Measurements from ENCODE around the gene NAA15.
"Not testable (repeated sequence)": the region's sequence is repeated elsewhere in the genome, so short reads cannot be mapped to it uniquely, and the experiment has no call there.

Gene NAA15

DNA sequence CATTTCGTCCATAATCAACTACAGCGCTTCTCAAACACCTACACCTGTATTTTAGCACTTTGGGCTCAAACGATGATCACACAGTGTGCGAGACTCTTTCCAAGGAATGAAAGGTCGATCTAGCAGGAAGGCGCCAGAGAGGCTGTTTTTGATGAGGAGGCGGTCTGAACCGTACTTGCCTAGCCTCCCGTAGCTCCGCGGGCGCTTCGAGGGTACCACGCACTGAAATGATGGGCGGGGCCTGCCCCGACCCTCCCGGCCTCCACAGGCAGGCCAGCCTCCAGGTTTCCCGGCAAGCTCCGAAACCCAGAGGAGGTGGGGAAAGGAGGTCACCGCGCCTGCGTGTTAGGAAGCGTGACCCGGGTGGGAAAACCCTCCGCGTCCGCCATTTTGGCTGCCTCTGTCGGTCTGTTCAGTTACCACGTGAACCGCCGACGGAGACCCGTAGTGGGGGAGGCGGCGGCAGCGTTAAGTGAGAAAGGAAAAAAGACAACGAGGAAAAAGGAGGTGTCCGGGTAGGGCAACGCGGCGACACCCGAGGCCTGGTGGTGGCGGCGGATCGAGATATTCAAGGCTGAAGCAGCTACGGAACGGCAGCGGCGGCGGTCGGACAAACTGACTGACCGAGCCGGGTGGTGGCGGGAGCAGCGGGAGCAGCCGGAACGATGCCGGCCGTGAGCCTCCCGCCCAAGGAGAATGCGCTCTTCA lies at the start of gene NAA15:
Gene NAA15 (plus strand): TSS at position 393 of the 708 bp plus-strand sequence. CDS start 273 bp downstream, at position 666.
- peak; percentile 80 to 98 (median 97) for DNase-seq

- DNase-seq, result no peak
Observed at GRCh38 chr4:139253046-139253445, 48.3 kb upstream of the NAA15 start.

DNA sequence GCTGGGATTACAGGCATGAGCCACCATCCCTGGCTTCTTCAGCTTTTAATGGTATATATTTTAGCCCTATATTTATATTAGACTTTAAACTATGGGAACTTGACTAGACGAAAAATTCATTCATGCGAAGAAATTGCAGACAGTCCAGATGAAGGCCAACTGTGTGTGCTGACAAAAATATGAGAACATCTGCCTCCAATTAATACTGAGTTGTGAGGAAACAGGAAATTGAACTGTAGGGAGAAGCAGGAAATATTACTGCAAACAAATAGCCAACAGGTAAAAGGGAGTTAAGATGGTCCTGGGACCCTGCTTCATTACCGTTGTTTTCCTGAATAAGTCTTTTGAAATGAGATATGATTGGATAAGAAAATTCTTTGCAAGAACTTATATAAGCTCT lies 47.6 kb upstream of the NAA15 start:
- no peak for DNase-seq

- DNase-seq, result not testable (repeated sequence)
Observed at GRCh38 chr4:139255581-139255980, 45.7 kb upstream of the NAA15 start.

DNA sequence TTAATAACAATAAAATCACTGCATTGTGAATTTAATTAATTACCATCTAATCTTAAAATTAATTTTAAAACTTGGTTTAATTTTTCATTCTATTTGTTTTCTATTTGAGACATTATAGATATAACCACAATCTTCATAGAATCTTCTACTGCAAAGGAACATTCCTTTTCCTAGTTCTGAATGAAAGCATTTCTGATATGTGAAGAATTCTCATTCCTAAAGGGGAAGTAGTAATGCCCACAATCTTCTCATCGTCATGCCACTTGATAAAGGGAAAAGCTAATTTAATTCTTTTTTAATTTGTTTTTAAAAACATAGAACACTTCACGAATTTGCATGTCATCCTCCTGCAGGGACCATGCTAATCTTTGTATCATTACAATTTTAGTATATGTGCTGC lies 45.0 kb upstream of the NAA15 start:
- no peak for DNase-seq

DNA sequence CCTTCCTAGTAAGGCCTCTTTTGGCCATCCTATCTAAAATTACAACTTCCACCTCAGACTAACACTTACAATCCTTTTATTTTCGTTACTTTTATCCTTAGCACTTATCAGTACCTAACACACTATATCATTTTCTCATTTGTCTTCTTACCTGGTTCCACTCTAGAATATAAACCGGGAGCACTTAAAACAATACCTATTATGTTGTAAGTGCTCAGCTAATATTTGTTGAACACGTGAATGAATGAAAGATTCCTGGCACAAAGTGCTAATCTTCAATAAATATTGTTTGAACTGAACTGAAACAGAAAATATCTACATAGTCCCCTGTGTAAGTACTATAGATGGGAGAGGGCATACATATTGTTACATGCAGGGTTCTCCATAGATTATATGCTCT lies 35.7 kb upstream of the NAA15 start:
- no peak for DNase-seq

DNA sequence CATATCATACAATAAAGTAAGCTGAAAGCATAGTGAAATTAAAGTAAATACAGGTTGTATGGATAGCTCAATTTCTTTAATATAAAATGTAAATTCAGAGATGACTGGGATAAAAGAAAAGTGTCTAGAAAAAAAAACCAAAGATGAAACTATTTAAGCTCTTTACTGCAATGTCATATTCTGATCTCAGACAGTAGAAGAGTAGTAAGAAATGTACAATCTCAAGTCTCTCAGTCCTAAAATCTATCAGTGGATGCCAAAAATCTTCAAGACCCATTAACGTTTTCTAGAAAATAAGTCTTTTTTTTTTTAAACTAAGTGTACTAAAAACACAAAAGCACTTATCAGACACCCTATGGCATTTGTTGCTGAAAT lies 35.1 kb upstream of the NAA15 start:
- no peak for DNase-seq

DNA sequence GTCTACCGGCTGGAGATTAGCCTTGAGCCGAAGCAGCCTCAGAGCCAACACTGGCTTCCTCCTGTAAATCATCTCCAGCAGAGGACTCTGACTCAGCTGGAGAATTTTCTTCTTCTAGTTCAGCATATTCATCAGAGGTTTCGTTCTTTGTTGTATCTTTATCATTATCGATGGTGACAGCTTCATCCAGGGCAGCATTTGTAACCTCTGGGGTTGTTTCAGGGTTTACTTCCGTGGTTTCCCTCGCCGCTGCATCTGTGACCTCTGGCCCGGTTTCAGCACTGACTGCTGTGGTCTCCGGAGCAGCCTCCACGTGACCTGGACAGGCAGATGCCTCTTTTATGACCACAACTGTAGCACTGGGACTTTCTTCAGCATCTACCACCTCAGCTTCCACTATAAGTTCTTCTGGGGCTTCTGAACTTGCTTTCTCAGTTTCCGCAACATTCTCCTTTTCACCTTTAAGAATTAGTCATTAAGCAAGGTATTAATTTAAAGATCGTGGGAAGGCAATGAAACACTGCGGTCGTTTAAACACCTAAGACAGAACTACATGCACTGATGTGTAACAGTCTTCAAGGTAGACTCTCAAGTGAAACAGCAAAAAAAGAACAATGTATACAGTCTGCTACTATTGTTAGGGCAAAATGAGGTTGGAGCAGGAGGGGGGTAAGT lies 34.6 kb upstream of the NAA15 start:
- peak in 39 of 56 donors; percentile 2 to 46 (median 10) for DNase-seq

DNA sequence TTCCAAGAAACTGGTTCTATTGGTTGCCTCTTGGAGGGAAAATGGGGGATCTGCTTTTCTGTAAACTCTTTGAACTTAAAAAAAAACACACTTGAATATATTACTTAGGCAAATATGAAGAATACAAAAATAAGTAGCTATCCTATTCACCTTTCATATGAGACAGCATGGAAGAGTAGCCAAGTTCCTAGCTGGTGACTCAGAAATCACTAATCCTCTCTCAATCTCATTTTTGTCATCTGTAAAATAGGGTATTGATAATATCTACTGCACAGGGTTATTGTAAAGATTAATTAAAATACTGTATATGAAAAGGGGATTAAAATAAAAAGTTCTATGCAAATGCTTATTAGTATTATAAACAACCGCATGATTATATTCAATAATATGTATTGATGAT lies 34.0 kb upstream of the NAA15 start:
- no peak for DNase-seq

GRCh38 chr4:139273835-139274234 lies 27.5 kb upstream of the NAA15 start:
- DNase-seq, result no peak

DNA sequence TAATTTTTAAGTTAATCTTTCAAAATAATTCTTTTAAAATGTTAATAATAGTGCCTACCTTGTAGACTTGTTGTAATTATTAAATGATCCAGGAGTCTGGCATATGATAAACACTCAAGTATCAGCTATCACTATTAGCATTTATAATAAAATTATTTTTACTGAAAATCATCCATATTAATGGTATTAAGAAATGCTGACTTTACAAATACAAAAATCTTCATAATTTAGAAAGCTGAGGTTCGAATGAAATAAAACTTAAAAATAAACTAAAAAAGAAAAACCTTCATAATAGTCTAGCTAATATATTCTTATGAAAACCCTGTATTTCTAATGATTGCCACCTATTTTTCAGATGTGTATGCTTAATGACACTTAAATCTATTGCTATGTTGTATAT lies 26.5 kb upstream of the NAA15 start:
- no peak for DNase-seq

GRCh38 chr4:139275281-139275735 lies 26.0 kb upstream of the NAA15 start:
- DNase-seq, result peak in 5 of 56 donors; percentile 1 to 32 (median 16)

DNA sequence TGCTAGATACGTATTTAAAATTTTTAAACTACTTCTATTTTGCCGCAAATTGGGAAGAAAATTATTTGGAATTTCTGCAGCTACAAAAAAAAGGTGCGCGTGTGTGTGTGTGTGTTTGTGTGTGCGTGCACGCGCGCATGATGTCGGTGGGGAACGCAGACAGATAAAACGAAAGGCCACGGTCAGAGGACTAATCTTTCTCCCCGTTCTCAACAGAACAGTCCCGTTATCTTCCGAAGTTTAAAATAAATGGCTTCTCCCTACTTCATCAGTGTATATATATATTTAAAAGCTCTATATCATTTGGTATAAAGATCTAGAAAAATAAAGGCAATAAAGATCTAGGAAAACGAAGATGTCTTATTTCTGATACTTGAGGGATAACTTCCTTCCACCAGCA lies 22.8 kb upstream of the NAA15 start:
- DNase-seq, result no peak

DNA sequence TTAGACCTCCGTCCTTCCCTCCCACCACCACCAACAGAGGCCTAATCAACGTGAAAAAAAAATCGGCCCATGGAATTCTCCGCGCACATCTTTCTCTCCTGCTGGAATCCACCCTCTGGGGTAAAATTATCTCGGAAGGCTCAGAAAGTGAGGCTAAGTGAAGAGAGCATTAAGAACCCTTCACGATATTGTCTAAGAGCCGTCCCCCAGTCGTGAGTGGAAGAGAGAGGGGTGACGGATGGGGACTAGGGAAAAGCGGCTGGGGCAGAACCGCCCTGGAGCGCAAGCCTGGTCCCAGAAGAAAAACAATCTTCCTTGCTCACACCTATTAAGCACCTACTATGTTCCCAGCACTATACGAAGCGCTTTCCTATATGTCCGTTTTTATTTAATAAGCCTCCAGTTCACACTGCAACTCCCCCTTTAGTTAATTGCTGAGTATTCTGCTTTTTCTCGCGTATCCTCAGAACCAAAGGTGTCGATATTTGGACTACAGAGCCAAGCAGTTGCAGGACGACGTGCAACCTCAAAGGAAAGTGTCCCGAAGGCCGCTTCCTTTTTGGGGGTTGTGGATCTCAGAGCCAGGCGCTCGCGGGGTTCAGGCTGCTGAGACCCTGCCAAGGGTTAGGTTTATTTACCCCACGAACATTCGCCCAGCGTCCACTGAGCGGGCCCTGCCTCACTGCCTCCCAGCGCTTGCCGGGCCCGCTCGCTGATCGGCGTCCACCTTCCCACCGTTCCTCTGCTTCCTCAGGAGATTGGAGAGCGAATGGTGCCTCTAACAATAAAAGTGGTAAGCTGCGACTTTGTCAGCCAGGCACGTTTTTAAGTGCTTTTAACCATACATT lies 22.2 kb upstream of the NAA15 start:
- no peak for DNase-seq

DNA sequence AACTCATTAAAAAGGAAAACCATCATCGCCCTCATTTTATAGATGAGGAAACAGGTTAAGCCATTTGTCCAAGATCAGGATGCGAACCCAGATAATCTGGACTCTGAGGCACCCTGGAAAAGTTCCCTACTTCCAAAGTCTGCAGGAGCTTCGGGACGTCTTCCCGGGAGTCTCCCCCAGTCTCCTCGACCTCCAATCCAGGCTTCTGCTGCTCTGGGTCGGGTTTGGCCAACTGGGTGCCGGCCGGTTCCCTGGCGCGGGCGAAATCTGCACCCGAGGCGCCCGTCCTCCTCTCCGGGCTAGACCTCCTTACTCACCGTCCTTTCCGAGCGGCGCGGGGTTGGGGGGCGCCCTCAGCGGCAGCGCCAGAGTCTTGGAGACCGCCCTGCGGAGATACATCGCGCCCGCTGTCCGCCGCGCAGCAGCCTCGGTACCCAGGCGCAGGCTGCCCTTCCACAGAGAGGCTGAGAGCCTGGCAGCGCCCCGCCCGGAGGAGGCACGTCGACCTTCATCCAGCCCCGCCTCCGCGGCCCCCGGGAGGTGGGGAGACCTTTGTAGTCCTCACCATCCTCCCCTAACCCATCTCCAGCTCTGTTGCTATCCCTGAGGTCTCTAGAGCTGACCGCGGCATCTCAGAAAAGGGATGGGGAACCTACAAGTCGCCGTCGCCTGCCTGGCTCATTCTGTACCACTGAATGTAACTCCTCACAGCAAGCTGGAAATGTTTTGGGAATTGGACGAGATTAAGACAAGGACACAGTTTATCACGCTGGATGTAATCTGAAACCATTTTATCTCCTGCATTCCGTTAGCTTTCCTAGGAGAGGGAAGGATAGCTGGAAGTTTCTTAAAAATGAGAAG lies 21.3 kb upstream of the NAA15 start, which contains the start of gene MGARP:
Gene MGARP (minus strand): TSS at position 466 of the 861 bp plus-strand sequence. CDS start 67 bp downstream, at position 399.
- peak in 25 of 56 donors; percentile 0 to 42 (median 11) for DNase-seq

GRCh38 chr4:139282065-139282720 lies 19.1 kb upstream of the NAA15 start:
- DNase-seq, result no peak

DNA sequence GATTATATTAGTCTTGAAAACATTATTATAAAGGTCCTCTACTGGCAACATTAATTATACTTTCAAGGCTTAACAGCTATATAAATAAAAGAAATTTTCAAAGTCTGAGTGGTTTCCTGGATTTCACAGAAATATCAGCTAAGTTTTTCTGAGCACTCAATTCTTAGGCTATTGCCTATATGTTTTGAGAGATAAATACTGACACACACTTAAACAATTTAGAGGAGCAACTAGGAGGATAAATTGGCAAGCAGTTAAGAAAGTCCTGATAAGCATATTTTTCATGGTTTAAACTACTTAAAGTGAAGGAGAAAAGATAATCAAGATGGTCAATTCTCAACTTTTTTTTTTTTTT lies 18.6 kb upstream of the NAA15 start:
- DNase-seq, result no peak

GRCh38 chr4:139286186-139286698 lies 15.1 kb upstream of the NAA15 start:
- DNase-seq, result no peak

GRCh38 chr4:139295206-139295941 lies 5.9 kb upstream of the NAA15 start:
- peak; percentile 19 to 99 (median 92) for DNase-seq

DNA sequence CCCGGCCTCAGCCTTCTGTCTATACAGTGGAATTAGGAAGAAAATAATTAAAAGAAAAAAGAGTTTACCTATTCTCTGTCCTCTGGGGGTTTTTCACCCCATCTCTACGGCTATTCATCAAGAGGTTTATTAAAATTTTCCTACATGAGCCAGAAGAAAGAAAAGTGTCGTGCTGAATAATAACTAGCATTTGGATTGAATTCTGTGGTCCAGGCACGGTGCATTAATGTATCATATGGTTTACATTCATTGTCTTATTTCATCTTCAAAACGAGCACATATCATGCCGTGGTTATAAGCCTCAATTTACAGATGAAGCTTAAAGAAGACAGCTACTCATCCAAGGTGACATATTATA lies 5.4 kb upstream of the NAA15 start:
- no peak for DNase-seq

Measured in nucleus accumbens (tissue), 56 donors.